Measurements from ENCODE around the gene FOXN1. TPM values are rescaled to one million over a fixed set of nuclear protein-coding genes. Genes with fewer than 3 reads are reported as not detected.

Gene FOXN1
- total and polyA plus RNA-seq, 10 of the 15 experiments (the other 5 are each of a cell fraction or from before 2014, with no cell fraction given): not detected

DNA sequence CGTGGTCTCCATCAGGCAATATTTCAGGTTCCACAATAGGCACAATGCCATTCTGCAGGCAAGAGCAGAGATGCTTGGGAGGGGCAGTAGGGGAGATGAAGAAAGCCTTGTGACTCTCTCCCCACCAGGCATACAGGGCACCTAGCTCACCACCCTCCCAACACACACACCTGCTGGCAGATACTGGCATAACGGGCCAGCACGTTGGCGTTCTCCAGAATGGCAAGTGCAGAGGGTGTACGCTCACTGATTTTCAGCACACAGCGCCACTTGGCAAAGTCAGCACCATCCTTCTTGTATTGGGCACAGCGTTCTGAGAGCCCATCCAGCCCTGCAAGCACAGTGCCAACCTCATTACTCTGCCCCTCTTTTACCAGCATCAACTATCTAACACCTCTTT, 68.4 kb downstream of the FOXN1 start (continued):
- TF ChIP-seq, protein P1, sequence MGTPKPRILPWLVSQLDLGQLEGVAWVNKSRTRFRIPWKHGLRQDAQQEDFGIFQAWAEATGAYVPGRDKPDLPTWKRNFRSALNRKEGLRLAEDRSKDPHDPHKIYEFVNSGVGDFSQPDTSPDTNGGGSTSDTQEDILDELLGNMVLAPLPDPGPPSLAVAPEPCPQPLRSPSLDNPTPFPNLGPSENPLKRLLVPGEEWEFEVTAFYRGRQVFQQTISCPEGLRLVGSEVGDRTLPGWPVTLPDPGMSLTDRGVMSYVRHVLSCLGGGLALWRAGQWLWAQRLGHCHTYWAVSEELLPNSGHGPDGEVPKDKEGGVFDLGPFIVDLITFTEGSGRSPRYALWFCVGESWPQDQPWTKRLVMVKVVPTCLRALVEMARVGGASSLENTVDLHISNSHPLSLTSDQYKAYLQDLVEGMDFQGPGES (IDR thresholded peaks at IDR 0.05): no peak
- TF ChIP-seq ESRRA (IDR thresholded peaks at IDR 0.05; ENCODE audit: low read length): no peak
- TF ChIP-seq, protein P2, sequence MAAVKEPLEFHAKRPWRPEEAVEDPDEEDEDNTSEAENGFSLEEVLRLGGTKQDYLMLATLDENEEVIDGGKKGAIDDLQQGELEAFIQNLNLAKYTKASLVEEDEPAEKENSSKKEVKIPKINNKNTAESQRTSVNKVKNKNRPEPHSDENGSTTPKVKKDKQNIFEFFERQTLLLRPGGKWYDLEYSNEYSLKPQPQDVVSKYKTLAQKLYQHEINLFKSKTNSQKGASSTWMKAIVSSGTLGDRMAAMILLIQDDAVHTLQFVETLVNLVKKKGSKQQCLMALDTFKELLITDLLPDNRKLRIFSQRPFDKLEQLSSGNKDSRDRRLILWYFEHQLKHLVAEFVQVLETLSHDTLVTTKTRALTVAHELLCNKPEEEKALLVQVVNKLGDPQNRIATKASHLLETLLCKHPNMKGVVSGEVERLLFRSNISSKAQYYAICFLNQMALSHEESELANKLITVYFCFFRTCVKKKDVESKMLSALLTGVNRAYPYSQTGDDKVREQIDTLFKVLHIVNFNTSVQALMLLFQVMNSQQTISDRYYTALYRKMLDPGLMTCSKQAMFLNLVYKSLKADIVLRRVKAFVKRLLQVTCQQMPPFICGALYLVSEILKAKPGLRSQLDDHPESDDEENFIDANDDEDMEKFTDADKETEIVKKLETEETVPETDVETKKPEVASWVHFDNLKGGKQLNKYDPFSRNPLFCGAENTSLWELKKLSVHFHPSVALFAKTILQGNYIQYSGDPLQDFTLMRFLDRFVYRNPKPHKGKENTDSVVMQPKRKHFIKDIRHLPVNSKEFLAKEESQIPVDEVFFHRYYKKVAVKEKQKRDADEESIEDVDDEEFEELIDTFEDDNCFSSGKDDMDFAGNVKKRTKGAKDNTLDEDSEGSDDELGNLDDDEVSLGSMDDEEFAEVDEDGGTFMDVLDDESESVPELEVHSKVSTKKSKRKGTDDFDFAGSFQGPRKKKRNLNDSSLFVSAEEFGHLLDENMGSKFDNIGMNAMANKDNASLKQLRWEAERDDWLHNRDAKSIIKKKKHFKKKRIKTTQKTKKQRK (IDR thresholded peaks at IDR 0.05; ENCODE audit: low read depth, low read length): no peak
- no peak for TF ChIP-seq YBX1 (IDR thresholded peaks at IDR 0.05)
- TF ChIP-seq CHD4 (IDR thresholded peaks at IDR 0.05): no peak
- no peak for TF ChIP-seq BRCA1 (IDR thresholded peaks at IDR 0.05; ENCODE audit: low read depth, low read length)
- TF ChIP-seq ZNF384 (IDR thresholded peaks at IDR 0.05; ENCODE audit: borderline replicate concordance, low read depth, low read length): no peak
- TF ChIP-seq, protein P3, sequence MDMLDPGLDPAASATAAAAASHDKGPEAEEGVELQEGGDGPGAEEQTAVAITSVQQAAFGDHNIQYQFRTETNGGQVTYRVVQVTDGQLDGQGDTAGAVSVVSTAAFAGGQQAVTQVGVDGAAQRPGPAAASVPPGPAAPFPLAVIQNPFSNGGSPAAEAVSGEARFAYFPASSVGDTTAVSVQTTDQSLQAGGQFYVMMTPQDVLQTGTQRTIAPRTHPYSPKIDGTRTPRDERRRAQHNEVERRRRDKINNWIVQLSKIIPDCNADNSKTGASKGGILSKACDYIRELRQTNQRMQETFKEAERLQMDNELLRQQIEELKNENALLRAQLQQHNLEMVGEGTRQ (IDR thresholded peaks at IDR 0.05; ENCODE audit: borderline replicate concordance, low read depth, low read length): no peak

Measured in GM12878 (cell line).